ENCODE results near the gene CTBP2. TPM values are rescaled to one million over a fixed set of nuclear protein-coding genes. Genes with fewer than 3 reads are reported as not detected.

Gene CTBP2
- total RNA-seq, 1 experiment from 2014 or later: 125 TPM

DNA sequence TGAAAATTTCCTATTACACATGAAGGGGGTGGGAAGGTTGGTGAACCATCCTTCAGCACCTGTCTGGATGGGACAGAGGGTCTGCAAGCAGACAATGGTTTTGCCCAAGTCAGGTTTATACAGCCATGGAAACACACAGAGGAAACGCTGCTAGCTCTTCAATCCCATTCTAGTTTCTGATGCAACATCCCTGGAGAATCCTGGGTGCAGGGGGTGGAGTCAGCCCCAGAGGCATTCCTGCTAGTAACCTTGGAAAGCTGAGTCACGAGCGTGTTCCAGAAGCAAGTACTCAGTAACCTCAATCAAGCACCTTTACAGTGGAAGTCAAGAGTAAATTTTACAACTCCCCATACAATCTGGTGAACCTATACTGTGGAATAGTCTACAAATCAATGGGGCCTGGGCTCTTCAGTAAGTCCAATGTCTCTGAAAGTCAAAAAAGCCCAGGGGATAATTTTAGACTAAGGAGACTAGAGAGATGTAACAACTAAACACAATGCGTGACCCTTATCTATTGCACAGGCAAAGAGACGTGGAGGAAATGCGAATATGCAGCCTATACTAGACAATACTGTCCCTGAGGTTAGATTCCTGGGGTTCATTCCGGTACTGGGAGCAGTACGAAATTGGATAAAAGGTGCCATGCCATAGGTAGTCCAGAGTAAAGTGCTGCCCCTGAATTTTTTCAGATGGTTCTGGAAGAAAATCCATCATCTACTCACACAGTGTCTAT is 123.1 kb downstream of the CTBP2 start:
- no peak for DNase-seq (ENCODE audit: low read depth, low spot score)
- peak overlapping the region; percentile 15; the same call in 1 of the 2 replicates for H3K27ac ChIP-seq (ENCODE audit: low read length)
- H3K4me3 ChIP-seq (ENCODE audit: low read depth in 2 of 2, low read length in 2 of 2): no peak overlapping the region
- TF ChIP-seq, protein P1, sequence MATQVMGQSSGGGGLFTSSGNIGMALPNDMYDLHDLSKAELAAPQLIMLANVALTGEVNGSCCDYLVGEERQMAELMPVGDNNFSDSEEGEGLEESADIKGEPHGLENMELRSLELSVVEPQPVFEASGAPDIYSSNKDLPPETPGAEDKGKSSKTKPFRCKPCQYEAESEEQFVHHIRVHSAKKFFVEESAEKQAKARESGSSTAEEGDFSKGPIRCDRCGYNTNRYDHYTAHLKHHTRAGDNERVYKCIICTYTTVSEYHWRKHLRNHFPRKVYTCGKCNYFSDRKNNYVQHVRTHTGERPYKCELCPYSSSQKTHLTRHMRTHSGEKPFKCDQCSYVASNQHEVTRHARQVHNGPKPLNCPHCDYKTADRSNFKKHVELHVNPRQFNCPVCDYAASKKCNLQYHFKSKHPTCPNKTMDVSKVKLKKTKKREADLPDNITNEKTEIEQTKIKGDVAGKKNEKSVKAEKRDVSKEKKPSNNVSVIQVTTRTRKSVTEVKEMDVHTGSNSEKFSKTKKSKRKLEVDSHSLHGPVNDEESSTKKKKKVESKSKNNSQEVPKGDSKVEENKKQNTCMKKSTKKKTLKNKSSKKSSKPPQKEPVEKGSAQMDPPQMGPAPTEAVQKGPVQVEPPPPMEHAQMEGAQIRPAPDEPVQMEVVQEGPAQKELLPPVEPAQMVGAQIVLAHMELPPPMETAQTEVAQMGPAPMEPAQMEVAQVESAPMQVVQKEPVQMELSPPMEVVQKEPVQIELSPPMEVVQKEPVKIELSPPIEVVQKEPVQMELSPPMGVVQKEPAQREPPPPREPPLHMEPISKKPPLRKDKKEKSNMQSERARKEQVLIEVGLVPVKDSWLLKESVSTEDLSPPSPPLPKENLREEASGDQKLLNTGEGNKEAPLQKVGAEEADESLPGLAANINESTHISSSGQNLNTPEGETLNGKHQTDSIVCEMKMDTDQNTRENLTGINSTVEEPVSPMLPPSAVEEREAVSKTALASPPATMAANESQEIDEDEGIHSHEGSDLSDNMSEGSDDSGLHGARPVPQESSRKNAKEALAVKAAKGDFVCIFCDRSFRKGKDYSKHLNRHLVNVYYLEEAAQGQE (IDR thresholded peaks at IDR 0.05; ENCODE audit: insufficient read depth in 1 of 2, low read depth in 2 of 2, low read length in 1 of 2): no peak
- TF ChIP-seq POLR2AphosphoS5 (IDR thresholded peaks at IDR 0.05; ENCODE audit: low read depth, low read length) (no peak), SIN3A (IDR thresholded peaks at IDR 0.05; ENCODE audit: borderline replicate concordance, insufficient read depth, low read depth, low read length) (no peak), TCF7L2 (IDR thresholded peaks at IDR 0.05; ENCODE audit: low read depth, low read length) (no peak)
- TF ChIP-seq, protein P2, sequence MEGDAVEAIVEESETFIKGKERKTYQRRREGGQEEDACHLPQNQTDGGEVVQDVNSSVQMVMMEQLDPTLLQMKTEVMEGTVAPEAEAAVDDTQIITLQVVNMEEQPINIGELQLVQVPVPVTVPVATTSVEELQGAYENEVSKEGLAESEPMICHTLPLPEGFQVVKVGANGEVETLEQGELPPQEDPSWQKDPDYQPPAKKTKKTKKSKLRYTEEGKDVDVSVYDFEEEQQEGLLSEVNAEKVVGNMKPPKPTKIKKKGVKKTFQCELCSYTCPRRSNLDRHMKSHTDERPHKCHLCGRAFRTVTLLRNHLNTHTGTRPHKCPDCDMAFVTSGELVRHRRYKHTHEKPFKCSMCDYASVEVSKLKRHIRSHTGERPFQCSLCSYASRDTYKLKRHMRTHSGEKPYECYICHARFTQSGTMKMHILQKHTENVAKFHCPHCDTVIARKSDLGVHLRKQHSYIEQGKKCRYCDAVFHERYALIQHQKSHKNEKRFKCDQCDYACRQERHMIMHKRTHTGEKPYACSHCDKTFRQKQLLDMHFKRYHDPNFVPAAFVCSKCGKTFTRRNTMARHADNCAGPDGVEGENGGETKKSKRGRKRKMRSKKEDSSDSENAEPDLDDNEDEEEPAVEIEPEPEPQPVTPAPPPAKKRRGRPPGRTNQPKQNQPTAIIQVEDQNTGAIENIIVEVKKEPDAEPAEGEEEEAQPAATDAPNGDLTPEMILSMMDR (IDR thresholded peaks at IDR 0.05): no peak
- TSS peak; percentile 3 for BruUV-seq (replicated peaks)
- intact Hi-C loops (cut with micrococcal nuclease; ENCODE audit: unreplicated experiment) (no loop called here), in situ Hi-C loops (cut with HindIII; ENCODE audit: low pct_unique_long_range_greater_than_20kb, low sequenced_read_pairs) (no loop called here)
- H3K9me3 ChIP-seq (ENCODE audit: control insufficient read depth, insufficient read depth, low read depth, low read length): no peaks in the 10 kb centered on the region
- H3K36me3 ChIP-seq (ENCODE audit: control insufficient read depth, insufficient read depth, low read length): peaks cover 2% of the 10 kb centered on the region; the same call in 1 of the 2 replicates
- H3K4me1 ChIP-seq (ENCODE audit: control insufficient read depth, insufficient read depth, low read length): peaks cover 46% of the 10 kb centered on the region
- H3K27me3 ChIP-seq (ENCODE audit: control insufficient read depth, insufficient read depth, low read length): no peaks in the 10 kb centered on the region
- ATAC-seq: no peak
- POLR2A ChIA-PET: interaction anchor here (0.6 kb wide), 1 partner anchor 35 kb away, joined by 4 read pairs; no protein-coding TSS in a partner anchor
- CTCF ChIA-PET: no interaction called here

DNA sequence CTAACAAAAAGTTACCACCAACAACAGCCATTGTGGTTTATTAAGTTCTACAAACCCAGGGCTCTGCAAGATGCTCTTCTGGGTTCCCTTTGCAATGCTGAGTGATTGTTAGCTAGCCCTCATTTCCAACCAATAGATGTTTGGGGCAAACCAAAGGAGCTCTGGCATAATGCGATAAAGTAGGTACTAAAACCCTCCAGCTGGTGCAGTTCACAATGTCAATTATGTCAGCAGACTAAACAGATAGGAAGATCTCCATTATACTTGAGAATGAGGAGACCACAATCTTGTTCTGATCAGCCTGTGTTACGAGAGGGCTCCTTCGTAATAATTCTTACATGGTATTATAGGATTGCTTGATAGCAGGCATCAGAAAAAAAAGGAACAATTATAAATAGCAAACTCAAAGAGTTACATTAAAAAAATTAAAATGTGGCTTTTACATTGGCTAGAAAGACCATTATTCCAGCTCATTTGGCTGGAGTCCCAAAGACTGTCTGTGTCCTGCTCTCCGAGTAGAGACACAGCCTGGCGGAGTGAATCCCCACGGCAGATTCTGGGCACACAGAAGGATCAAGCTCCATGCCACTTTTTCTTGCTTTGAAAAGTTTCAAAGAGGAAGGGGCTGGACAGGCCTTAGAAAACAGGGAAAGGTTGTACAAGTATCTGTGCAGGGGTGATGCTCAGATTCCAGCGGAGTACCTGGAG is 124.6 kb downstream of the CTBP2 start:
- TF ChIP-seq, protein P1 (IDR thresholded peaks at IDR 0.05; ENCODE audit: insufficient read depth in 1 of 2, low read depth in 2 of 2, low read length in 1 of 2): no peak
- TF ChIP-seq, protein P2 (IDR thresholded peaks at IDR 0.05): no peak
- TF ChIP-seq SIN3A (IDR thresholded peaks at IDR 0.05; ENCODE audit: borderline replicate concordance, insufficient read depth, low read depth, low read length) (no peak), TCF7L2 (IDR thresholded peaks at IDR 0.05; ENCODE audit: low read depth, low read length) (no peak)
- ATAC-seq: no peak
- Histone ChIP-seq H3K36me3 (ENCODE audit: control insufficient read depth, insufficient read depth, low read length) (peaks cover 2% of the 10 kb centered on the region; the same call in 1 of the 2 replicates), H3K4me3 (ENCODE audit: low read depth in 2 of 2, low read length in 2 of 2) (no peak overlapping the region), H3K4me1 (ENCODE audit: control insufficient read depth, insufficient read depth, low read length) (peaks cover 42% of the 10 kb centered on the region), H3K9me3 (ENCODE audit: control insufficient read depth, insufficient read depth, low read depth, low read length) (no peaks in the 10 kb centered on the region), H3K27ac (ENCODE audit: low read length) (no peak overlapping the region; the same call in 1 of the 2 replicates), H3K27me3 (ENCODE audit: control insufficient read depth, insufficient read depth, low read length) (no peaks in the 10 kb centered on the region)
- POLR2A ChIA-PET: no interaction called here
- intact Hi-C loops (cut with micrococcal nuclease; ENCODE audit: unreplicated experiment): no loop called here
- in situ Hi-C loops (cut with HindIII; ENCODE audit: low pct_unique_long_range_greater_than_20kb, low sequenced_read_pairs): no loop called here
- no TSS peak for BruUV-seq (replicated peaks)
- no peak for DNase-seq (ENCODE audit: low read depth, low spot score)
- CTCF ChIA-PET: no interaction called here

Data from Panc1 (cell line).